Loucy (cell line): ENCODE results near the gene CREG1.

Experiments
- EZH2phosphoT487 ChIP-seq: fragments of 200-600 bp; IDR thresholded peaks from 2 replicates; pipeline ENCODE4 v1.6.1; 2018; ENCODE audit warnings: antibody characterized with exemption, mild to moderate bottlenecking, moderate library complexity, borderline replicate concordance
- TF ChIP-seq, protein P1 (sequence below): fragments of 200-600 bp; sonication (generic); conservative IDR thresholded peaks from 2 replicates; pipeline ENCODE4 v1.5.1; 2014; ENCODE audit warnings: mild to moderate bottlenecking, antibody characterized with exemption, low read length

DNA sequence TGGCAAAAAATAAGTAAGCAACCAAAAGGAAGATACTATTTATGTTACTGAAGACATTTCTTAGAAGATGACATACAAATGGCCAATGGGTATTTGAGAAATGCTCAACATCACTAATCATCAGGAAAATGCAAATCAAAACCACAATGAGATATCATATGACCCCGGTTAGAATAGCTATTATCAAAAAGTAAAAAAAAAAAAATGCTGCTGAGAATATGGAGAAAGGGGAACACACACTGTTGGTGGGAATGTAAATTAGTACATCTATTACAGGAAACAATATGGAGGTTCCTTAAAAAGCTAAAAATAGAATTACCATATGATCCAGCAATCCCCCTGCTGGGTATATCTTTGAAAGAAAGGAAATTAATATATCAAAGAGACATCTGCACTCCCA is 34.3 kb upstream of the CREG1 start:
- TF ChIP-seq, protein P1, sequence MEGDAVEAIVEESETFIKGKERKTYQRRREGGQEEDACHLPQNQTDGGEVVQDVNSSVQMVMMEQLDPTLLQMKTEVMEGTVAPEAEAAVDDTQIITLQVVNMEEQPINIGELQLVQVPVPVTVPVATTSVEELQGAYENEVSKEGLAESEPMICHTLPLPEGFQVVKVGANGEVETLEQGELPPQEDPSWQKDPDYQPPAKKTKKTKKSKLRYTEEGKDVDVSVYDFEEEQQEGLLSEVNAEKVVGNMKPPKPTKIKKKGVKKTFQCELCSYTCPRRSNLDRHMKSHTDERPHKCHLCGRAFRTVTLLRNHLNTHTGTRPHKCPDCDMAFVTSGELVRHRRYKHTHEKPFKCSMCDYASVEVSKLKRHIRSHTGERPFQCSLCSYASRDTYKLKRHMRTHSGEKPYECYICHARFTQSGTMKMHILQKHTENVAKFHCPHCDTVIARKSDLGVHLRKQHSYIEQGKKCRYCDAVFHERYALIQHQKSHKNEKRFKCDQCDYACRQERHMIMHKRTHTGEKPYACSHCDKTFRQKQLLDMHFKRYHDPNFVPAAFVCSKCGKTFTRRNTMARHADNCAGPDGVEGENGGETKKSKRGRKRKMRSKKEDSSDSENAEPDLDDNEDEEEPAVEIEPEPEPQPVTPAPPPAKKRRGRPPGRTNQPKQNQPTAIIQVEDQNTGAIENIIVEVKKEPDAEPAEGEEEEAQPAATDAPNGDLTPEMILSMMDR = no peak
- no peak for TF ChIP-seq EZH2phosphoT487
